GM18499 (cell line): ENCODE results near the gene CNTNAP2.

Experiments used
- ATAC-seq: cut with Tn5 transposase; IDR thresholded peaks from one replicate; pipeline ENCODE4 v1.9.1; 2021; ENCODE audit warnings: moderate number of reproducible peaks; ENCODE audit not compliant: insufficient read depth, unreplicated experiment

CNTNAP2 gene

DNA sequence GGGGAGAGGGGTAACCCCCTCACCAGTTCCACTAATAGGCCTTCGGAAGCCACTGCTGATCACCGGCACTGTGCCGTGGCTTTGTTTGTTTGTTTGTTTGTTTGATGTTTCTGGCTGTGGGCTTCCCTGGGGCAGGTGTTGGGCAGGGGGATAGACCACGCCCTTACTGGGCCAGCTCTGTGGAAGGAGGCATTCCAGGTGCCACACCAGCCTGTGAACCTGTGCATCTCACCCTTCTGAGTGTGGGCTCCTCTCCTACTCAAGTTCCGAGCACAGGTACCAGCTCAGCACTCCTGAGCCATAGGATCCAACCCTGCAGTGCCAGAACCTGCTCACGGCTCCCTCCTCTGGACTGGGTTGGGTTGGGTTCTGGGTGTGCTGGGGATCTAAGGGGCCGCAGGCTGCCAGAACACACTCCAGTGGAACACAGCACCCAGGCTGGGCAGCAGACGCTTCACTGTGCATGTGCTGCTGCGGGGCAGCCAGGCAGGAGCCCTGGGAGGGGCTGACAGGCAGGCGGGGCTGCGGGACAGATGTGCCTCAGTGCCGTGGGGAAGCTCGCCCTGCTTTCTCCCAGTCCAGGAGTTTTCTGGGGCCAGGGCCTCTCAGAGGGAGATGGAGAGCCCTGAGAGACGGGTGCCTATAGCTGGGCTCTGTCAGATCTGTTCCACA, 1053.9 kb downstream of the CNTNAP2 start:
- ATAC-seq, result no peak

GRCh38 chr7:147171013-147171391, 1054.4 kb downstream of the CNTNAP2 start:
- ATAC-seq, result no peak

- ATAC-seq, result no peak
Observed at GRCh38 chr7:147173883-147174282, 1057.3 kb downstream of the CNTNAP2 start.

DNA sequence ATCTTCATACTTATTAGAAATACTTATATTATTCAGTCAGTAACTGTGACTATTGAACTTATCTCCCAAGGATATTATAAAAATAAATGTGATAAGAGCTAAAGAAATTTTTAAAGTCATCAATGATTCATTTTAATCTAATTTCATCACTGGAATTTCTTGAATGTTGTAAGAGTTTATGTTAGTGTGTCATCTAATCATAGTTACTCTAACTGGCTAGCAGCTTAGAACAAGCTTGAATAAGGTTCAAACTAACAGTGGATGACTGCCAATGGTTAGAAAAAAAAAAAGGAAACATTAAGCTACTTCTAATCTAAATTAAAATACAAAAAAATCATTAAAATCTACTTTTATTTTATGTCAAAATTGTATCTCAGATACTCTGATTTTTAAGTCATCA, 1066.3 kb downstream of the CNTNAP2 start:
- no peak for ATAC-seq

GRCh38 chr7:147183276-147183675, 1066.7 kb downstream of the CNTNAP2 start:
- no peak for ATAC-seq

GRCh38 chr7:147188467-147188866, 1071.9 kb downstream of the CNTNAP2 start:
- no peak for ATAC-seq

GRCh38 chr7:147193476-147193875, 1076.9 kb downstream of the CNTNAP2 start:
- no peak for ATAC-seq

DNA sequence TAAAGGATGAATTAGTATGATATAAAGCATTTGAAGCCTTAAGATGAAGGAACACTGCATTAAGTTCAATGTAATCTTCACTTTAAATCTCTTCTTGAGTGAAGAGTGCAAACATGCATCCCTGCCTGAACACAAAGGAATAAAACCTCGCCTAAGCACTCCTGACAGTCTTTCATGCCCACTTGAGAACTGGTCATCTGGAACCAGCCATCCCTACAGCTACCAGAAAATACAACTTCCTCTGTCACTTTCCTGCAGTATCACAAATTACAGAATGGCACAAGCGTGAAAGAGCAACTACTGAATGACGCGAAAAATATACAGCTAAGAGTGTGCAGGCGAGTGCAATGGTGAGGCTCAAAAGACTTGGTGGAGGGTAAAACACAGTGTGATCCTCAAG, 1079.9 kb downstream of the CNTNAP2 start:
- ATAC-seq, result no peak

DNA sequence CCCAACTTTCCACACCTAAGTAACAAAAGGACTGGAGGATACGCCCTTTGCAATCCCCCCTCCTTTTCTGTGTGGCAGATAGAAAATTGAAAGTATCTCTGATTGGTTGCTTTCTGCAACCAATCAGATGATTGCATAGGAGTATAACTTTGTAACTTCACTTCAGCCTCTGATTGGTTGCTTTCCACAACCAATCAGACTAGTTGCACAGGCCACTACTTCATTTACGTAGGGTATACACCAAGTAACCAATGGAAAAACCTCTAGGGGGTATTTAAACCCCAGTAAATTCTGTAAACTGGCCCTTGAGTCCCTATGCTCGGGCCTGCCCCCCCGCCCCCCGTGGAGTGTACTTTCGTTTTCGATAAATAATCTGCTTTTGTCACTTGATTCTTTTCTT, 1080.4 kb downstream of the CNTNAP2 start:
- ATAC-seq, result no peak

GRCh38 chr7:147199868-147200267, 1083.3 kb downstream of the CNTNAP2 start:
- ATAC-seq, result no peak

GRCh38 chr7:147207988-147208387, 1091.4 kb downstream of the CNTNAP2 start:
- no peak for ATAC-seq

DNA sequence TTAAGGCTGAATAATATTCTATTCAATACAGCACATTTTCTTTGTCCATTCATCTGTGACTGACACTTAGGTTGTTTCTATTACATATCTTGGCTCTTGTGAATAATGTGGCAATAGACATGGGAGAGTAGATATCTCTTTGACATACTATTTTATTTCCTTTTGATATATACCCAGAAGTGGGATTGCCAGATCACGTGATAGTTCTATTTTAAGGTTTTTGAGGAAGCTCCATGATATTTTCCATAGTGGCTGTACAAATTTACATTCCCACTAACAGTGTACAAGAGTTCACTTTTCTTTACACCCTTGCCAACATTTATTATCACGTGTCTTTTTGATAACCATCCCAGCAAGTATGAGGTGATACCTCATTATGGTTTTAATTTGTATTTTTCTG, 1114.7 kb downstream of the CNTNAP2 start:
- no peak for ATAC-seq

DNA sequence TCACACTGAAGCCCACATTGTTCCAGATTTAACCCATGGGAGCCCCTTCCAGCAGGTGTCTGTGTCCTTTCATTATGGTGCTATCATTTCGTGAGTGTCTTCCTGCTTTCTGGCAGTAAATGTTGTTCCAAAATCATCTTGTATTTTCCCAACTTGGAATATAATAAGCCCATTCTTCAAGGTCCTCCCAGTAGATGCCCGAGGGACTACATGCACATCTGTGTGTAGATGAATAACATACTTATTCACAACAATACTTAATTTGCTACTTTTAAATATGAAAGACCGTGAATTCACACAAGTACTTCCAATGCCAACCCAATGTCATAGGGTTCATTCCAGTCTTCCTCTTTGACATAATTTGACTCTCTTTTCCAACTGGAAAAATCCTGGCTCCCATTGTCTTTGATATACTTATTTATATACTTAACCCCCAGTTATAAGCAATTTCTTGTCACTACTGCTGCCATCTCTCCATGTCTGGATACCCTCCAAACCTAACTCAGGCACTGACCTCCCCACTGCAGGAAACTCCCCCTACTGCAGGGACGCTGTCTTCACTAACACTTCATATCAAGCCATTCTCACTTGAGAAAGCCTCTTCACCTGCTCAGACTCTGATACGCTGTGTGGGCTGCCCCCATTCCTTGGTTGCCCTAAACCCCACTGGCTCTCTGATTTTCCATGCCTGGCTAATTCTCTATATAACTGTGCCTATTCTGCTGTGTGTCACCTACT, 1119.2 kb downstream of the CNTNAP2 start:
- no peak for ATAC-seq

GRCh38 chr7:147240468-147240867, 1123.9 kb downstream of the CNTNAP2 start:
- ATAC-seq, result no peak

DNA sequence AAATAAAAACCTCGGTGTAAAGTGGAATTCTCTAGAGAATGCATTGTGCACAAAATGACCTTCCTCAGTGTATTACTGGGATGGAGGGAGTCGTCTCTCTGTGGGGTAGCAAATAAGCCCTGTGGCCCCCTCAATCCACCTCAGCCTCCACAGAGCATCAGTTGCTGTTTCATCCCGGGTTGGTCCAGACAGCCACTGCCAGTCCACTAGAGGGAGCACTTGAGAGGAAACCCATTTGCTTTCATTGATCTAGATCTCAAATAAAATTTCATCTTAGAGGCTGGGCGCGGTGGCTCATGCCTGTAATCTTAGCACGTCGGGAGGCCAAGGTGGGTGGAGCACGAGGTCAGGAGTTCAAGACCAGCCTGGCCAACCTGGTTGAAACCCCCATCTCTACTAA, 1128.7 kb downstream of the CNTNAP2 start:
- no peak for ATAC-seq

DNA sequence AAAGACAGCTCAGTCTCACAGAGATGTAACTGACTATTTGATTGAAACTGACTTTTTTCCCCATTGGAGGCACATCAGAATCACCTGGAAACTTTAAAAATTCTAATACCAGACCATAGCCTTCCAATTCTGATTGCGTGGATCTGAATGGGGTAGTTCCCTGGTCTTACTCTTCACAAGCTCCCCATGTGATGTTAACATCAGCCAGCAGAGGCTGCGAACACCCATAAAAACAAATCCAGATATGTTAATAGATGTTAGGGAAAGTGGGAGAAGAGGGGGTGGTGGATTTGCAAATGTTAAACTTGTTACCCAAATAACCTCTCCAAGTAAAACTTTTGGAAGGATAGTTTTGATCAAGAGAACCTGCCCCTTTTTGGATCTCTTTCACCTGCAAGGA, 1133.4 kb downstream of the CNTNAP2 start:
- ATAC-seq, result no peak

DNA sequence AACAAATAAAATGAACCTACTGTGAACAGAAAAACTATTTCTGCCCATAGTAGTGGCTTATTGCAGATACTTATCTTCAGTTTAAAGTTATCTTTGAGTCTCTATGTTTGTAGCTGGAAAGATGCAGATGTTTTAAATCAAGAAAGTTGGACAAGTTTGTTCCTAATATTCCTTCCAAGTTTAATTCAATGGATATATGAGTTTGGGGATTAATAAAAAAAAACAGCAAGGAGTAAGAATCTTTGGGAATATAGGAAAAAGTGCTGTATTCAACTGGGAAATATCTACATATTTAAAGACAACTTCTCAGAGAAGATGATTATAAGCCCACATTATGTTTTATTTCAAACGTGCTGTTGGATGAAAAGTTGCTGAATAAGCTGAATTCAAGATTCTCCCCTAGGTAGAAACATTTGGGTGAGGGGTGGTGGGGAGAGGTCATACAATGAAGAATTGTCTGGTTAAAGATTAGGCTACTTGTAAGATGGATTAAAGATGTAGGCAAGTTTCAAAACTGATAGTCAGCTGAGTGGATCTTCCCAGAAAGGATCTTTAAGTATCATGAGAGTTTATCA, 1135.2 kb downstream of the CNTNAP2 start:
- ATAC-seq, result no peak

DNA sequence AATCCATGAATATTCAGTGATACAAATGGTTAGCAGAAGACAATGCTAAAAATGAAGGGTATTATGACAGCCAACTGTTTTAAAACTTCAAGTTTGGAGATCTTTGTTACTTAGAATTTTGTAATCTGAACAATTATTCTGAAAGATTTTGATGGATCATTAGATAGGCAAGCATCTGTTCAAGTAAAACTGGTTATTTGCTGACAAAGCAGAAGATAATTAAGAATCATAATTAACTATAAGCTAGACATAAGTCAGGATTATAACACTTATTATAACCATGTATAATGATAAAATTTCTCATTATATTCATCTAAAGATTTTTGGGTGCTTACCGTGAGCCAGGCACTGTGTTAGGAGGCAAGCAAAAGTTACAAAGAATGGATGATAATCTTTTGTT, 1145.1 kb downstream of the CNTNAP2 start:
- ATAC-seq, result no peak

DNA sequence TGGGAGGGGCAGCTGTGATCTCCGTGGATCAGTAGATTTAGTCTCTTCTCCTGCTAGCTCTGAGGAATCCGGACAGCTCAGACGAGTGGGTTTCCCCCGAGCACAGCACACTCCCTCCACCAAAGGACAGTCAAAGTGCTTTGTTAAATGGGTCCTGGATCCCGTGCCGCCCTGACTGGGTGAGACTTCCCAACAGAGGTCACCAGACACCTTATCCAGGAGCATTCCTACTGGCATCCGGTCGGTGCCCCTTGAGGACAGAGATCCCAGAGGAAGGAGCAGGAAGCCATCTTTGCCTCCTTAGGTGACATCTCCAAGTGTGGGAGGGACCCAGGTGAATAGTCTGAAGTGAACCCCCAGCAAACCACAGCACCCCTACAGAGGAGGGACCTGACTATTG, 1148.9 kb downstream of the CNTNAP2 start:
- no peak for ATAC-seq

DNA sequence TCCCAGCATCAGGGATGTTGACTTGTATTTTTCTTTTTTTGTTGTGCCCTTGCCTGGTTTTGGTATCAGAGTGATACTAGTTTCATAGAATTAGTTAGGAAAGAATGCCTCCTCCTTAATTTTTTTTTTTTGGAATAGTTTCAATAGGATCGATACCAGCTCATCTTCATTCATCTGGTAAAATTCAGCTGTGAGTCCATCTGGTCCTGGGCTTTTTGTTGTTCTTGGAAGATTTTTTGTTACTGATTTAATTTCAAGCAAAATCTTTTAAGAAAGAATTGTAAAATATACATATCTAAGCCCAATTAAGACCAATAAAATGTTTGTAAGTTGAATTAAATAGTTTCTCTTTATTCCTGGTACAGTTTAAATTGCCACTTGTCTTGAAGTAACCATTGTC, 1159.5 kb downstream of the CNTNAP2 start:
- ATAC-seq, result no peak

DNA sequence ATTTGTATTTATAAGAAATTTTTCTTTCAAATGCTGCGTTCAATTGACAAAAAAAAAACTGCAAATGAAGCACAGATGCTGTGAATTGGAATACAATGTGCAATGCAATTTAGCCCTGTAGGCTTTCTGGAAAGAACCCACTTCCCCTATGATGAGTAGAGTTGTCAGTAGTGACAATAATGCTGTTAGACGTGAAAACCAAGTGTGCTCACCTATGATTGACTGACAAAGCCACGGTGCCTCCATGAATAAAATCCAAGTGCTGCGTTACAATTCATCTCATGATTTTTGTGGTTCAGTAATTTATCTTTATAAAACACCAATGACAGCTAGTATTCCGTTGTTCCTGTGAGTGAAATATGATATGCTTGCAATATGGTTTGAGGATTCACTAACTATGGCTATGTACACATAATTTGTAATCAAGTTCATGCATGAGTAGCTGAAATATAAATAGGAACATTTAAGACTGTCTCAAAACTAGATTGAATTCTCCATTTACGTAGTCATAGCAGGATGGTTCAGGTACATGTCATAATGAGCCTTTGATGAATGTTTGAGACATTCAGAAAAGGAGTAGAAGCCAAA, 1160.3 kb downstream of the CNTNAP2 start:
- no peak for ATAC-seq
